HFF-Myc (cell line): ENCODE results near the gene TMEM243.
"Not testable (repeated sequence)": the region's sequence is repeated elsewhere in the genome, so short reads cannot be mapped to it uniquely, and the experiment has no call there.

Experiments
- DNase-seq: peaks from one replicate; pipeline ENCODE4 v3.0.0-alpha.2; 2011; ENCODE audit warnings: low read depth; ENCODE audit errors: extremely low read depth
- H3K4me3 ChIP-seq: replicated peaks from 2 replicates; pipeline ENCODE4 v1.5.1; 2011; ENCODE audit warnings: low read depth, mild to moderate bottlenecking, control low read depth, low read length
- TF ChIP-seq, protein P1 (sequence below): IDR thresholded peaks from 2 replicates; pipeline ENCODE4 v1.5.1; 2012; ENCODE audit warnings: mild to moderate bottlenecking, low read depth, low read length, control low read depth; ENCODE audit errors: missing control alignments

The TMEM243 gene, protein sequence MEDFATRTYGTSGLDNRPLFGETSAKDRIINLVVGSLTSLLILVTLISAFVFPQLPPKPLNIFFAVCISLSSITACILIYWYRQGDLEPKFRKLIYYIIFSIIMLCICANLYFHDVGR

DNA sequence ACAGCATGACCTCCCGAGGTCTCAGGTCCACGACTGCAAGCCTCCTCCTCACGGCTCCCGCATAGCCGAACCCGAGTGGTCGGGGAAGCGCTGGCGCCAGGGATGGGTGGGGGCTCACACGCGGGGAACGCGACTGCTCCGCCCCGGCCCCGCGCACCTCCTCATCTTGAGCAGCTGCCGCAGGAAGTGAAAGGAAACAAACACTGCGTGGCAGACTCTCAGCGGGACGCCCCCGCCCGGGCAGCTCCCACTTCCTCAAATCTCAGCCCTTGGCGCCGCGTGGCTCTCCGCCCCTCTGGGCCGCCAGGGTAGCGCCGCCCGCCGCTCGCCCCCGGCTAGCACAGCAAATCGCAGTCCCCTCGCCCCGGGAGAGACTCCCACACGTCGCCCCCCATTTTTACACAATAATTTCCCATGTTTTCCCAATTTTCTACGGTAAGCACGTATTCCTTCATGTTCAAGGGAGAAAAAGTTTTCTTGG lies at the start of gene TMEM243:
TSS of gene TMEM243 (minus strand) at position 188 of the 481 bp plus-strand sequence. CDS start 229 bp downstream, outside the sequence.
- TF ChIP-seq, protein P1, sequence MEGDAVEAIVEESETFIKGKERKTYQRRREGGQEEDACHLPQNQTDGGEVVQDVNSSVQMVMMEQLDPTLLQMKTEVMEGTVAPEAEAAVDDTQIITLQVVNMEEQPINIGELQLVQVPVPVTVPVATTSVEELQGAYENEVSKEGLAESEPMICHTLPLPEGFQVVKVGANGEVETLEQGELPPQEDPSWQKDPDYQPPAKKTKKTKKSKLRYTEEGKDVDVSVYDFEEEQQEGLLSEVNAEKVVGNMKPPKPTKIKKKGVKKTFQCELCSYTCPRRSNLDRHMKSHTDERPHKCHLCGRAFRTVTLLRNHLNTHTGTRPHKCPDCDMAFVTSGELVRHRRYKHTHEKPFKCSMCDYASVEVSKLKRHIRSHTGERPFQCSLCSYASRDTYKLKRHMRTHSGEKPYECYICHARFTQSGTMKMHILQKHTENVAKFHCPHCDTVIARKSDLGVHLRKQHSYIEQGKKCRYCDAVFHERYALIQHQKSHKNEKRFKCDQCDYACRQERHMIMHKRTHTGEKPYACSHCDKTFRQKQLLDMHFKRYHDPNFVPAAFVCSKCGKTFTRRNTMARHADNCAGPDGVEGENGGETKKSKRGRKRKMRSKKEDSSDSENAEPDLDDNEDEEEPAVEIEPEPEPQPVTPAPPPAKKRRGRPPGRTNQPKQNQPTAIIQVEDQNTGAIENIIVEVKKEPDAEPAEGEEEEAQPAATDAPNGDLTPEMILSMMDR: no peak
- peak within 1 kb of the TSS; percentile 87 for H3K4me3 ChIP-seq
- DNase-seq: no peak

DNA sequence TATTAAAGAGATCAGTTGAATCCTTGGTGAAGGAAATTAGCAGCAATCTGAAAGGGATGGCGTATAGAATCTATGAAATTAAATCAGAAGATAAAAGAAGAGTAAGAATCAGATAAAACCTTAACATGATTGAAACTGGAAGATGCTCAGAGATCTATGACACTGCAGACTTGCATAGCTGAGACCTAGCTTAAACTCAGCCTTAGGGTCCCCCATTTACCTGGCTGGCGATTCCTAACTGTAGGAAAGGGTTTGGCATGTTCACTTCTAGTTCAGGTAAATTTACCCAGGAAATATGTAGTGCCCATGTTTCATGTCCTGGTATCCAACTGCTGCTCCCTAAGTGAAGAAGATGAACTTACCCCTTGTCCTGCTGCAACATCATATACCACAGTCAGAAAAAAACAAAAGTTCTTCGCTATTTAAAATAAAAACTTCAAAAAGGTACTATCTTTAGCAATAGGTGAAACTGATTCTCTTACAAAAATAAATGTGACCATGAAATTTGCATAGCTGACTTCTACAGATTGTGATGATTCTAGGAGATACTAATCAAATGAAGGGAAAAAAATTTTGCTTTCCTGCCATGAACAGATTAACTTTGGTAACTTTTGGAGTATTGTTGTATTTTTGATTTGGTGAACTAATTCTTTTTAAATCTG lies 47.8 kb upstream of the TMEM243 start:
- DNase-seq: no peak
- TF ChIP-seq, protein P1: no peak
- no peak overlapping the region for H3K4me3 ChIP-seq

DNA sequence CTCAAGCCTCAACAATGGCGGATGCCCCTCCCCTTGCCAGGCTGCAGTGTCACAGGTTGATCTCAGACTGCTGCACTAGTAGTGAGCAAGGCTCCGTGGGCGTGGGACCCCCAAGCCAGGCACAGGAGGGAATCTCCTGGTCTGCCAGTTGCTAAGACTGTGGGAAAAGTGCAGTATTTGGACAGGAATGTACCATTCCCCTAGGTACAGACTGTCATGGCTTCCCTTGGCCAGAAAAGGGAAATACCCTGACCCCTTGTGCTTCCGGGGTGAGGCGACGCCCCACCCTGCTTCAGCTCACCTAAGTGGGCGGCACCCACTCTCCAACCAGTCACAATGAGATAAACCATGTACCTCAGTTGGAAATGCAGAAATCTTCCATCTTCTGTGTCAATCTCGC lies 44.0 kb upstream of the TMEM243 start:
- DNase-seq: no peak
- H3K4me3 ChIP-seq: no peak overlapping the region
- TF ChIP-seq, protein P1: no peak

DNA sequence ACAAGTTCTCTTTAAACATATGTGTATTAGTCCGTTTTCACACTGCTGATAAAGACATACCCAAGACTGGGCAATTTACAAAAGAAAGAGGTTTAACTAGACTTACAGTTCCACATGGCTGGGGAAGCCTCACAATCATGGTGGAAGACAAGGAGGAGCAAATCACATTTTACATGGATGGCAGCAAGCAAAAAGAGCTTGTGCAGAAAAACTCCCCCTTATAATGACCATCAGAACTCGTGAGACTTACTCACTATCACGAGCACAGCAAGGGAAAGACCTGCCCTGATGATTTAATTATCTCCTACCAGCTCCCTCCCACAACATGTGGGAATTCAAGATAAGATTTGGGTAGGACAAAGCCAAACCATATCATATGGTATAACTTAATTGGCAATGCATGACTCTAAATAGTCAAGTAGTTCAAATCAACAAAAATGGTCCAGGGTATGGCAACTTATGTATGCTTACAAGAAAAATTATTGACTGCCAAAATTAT lies 34.1 kb upstream of the TMEM243 start:
- no peak for DNase-seq
- TF ChIP-seq, protein P1: no peak
- H3K4me3 ChIP-seq: no peak overlapping the region

DNA sequence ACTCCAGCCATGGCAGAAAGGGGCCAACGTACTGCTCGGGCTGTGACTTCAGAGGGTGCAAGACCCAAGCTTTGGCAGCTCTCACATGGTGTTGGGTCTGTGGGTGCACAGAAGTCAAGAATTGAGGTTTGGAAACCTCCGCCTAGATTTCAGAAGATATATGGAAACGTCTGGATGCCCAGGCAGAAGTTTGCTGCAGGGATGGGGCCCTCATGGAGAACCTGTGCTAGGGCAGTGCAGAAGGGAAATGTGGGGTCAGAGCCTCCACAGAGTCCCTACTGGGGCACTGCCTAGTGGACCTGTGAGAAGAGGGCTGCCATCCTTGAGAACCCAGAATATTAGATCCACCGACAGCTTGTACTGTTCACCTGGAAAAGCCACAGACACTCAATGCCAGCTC lies 26.1 kb upstream of the TMEM243 start:
- DNase-seq, H3K4me3 ChIP-seq: not testable (repeated sequence)

DNA sequence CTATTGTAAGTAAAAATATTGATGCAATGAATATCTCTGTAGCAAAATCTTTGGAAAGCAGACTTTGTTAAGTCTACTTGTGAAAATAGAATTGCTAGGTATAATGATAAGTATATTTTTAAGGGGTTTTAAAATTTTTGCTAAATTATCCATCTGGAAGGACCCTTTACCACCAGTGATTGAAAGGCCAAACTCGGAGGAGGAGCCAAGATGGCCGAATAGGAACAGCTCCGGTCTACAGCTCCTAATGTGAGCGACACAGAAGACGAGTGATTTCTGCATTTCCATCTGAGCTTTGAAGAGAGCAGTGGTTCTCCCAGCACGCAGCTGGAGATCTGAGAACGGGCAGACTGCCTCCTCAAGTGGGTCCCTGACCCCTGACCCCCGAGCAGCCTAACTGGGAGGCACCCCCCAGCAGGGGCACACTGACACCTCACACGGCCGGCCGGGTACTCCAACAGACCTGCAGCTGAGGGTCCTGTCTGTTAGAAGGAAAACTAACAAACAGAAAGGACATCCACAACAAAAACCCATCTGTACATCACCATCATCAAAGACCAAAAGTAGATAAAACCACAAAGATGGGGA lies 19.0 kb upstream of the TMEM243 start:
- not testable (repeated sequence) for DNase-seq, H3K4me3 ChIP-seq

DNA sequence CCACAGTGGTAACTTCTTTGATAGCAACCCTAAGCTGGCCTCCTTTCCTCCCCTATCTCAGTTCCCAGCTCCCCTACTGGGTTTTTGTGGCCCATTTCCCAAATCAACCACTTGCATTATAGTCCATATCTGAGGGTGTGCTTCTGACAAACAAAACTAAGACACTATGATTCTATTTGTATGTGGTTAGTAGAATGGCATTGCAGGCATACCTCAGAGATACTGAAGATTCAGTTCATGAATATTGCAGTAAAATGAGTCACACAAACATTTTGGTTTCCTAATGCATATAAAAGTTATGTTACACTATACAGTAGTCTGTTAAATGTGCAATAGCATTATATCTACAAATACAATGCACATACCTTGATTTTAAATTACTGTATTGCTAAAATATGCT lies 15.4 kb upstream of the TMEM243 start:
- no peak for DNase-seq
- no peak overlapping the region for H3K4me3 ChIP-seq
- TF ChIP-seq, protein P1: no peak
